WTC11 (cell line): ENCODE data around the gene NUP88.

Experiments
- JUN ChIP-seq: sonication (generic); formaldehyde crosslinking; IDR thresholded peaks from 2 replicates; pipeline ENCODE4 v1.8.0; 2023; ENCODE audit warnings: mild to moderate bottlenecking, missing genetic modification reagents
- TF ChIP-seq, protein P1 (sequence below): fragments of 200-600 bp; IDR thresholded peaks from 2 replicates; pipeline ENCODE4 v1.8.0; 2022; ENCODE audit warnings: antibody characterized with exemption

DNA sequence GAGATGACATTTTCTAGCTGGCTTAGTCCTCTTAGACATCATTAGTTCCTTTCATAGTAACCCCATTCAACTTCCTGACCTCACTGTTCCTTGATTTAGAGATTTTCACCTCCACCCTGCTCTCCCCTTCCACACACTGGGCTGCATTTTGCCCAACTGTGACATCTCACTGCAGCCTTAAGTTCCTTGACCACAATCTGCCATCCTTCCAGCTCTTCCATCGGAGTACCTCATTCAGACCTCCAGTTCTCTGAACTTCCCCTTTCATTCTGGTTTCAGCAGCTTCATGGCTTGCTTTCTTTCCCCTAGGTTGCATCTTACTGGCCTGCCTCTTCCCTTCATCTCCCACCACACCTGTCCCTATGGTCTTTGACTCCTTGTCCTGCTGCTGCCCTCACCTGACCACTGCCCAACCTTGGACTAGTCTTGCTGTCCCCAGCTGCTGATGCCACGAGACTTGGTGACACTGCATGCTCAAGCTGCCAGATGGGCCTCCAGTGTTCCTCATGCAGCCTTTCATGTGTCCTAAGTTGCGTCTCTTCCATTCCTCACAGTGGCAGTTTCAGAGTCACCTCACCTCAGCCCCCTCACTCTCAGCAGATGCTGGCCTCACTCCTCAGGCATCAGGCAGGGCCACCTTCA lies 40.8 kb downstream of the NUP88 start:
- TF ChIP-seq, protein P1, sequence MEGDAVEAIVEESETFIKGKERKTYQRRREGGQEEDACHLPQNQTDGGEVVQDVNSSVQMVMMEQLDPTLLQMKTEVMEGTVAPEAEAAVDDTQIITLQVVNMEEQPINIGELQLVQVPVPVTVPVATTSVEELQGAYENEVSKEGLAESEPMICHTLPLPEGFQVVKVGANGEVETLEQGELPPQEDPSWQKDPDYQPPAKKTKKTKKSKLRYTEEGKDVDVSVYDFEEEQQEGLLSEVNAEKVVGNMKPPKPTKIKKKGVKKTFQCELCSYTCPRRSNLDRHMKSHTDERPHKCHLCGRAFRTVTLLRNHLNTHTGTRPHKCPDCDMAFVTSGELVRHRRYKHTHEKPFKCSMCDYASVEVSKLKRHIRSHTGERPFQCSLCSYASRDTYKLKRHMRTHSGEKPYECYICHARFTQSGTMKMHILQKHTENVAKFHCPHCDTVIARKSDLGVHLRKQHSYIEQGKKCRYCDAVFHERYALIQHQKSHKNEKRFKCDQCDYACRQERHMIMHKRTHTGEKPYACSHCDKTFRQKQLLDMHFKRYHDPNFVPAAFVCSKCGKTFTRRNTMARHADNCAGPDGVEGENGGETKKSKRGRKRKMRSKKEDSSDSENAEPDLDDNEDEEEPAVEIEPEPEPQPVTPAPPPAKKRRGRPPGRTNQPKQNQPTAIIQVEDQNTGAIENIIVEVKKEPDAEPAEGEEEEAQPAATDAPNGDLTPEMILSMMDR, result no peak
- TF ChIP-seq JUN (CRISPR knock-in tag), result no peak
